ENCODE results near the gene GPRIN3.

- TF ChIP-seq YY1 (IDR thresholded peaks at IDR 0.05; ENCODE audit: insufficient read depth, insufficient read length) (no peak), SUZ12 (IDR thresholded peaks at IDR 0.05; ENCODE audit: extremely low read depth, insufficient read depth, insufficient read length) (no peak), ZNF274 (IDR thresholded peaks at IDR 0.05; ENCODE audit: low read depth, low read length) (no peak)
Observed at GRCh38 chr4:89254847-89255246, 52.8 kb downstream of the GPRIN3 start.
